Muscle layer of colon (tissue), 2 donors: ENCODE results near the gene TNC.
A peak's percentile ranks its signal among the peaks of the same experiment; 100 is the strongest.

Experiments
- H3K27ac ChIP-seq: one replicate; pipeline ENCODE4 v1.7.0; 2013; ENCODE audit warnings: low read depth, mild to moderate bottlenecking, low read length, moderate library complexity
- H3K27me3 ChIP-seq, 2 donors: one replicate each; pipeline ENCODE4 v1.7.0; 2013; ENCODE audit warnings: low read length in 2 of 2, mild to moderate bottlenecking in 2 of 2; ENCODE audit not compliant: insufficient read depth in 2 of 2, control insufficient read depth in 1 of 2
- H3K36me3 ChIP-seq: one replicate; pipeline ENCODE4 v1.7.0; 2013; ENCODE audit warnings: mild to moderate bottlenecking, low read length; ENCODE audit not compliant: insufficient read depth
- H3K4me1 ChIP-seq: one replicate; pipeline ENCODE4 v1.7.0; 2013; ENCODE audit warnings: mild to moderate bottlenecking, low read length; ENCODE audit not compliant: insufficient read depth
- H3K4me3 ChIP-seq, 2 donors: one replicate each; pipeline ENCODE4 v1.7.0; 2013; ENCODE audit warnings: low read length in 2 of 2, low read depth in 1 of 2, mild to moderate bottlenecking in 1 of 2, moderate library complexity in 1 of 2
- H3K9ac ChIP-seq: one replicate; pipeline ENCODE4 v1.7.0; 2013; ENCODE audit warnings: low read length
- H3K9me3 ChIP-seq: one replicate; pipeline ENCODE4 v1.7.0; 2013; ENCODE audit warnings: mild to moderate bottlenecking, low read length
- donor health status: abdominal sarcoma.
- donor health status: Adenocarcinoma of cecum.

Gene TNC

DNA sequence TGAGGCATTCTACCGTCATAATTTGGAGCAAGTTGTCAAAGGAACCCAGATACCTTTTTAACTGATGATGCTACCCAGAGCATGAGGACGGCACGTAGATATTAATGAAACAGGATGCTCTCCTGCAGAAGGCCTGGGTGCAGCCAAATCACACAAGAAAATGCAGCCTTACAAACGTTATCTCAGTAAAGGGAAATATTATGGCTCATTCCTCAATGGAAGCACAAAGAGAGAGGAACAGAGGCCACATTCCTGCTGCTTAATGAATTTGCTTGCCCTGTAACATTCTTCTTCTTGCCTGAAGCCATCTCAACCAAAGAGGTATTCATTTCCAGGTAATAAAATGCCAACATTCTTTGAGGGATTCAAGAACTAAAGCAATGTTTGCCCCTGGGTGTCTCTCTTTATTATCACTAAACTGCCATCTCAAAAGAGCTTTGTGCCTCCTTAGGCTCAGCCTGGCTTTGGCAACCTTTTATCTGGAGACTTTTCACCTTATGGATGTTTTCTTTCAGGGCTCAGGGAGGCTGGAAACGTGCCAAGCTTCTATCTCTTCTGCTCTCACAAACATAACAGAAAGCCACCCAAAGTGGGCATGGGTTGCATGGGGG lies 92.9 kb downstream of the TNC start:
- H3K9ac ChIP-seq = no peak overlapping the region
- peaks cover 13% of the 10 kb centered on the region for H3K4me1 ChIP-seq
- no peaks in the 10 kb centered on the region for H3K9me3 ChIP-seq
- H3K27me3 ChIP-seq = no peaks in the 10 kb centered on the region
- H3K36me3 ChIP-seq = peaks cover 83% of the 10 kb centered on the region
- H3K27ac ChIP-seq = no peak overlapping the region
- H3K4me3 ChIP-seq = no peak overlapping the region

DNA sequence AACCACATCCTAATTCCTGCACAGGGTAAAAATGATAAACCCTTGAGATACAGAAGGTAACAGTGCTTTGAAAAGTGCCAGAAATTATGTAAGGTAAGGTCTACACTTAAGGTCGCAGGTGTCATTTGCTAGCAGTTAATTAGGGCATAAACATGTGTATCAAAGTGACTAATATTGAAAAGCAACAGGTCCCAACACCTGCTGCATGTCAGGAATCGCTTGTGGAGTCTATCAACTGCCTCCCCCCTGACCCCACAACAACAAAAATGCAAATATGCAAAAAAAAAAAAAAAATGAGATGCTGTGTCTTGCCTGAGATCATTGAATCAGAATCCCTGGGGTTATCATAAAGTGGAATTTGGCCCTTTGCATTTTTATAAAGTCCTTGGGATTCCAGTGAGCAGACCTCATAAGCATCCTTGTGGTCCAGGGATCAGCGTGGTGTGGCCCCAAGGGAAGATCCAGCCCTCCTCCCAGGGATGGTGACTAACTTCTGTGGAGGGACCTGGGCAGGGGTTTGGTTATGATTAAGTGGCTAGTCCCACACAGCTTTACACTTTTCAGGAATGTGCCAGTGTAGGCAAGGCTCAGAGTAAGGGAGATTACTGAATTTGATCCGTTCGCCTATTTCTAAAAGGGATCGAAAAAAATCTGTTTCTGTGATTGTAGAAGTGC lies 95.1 kb downstream of the TNC start:
- H3K9me3 ChIP-seq = no peaks in the 10 kb centered on the region
- no peaks in the 10 kb centered on the region for H3K27me3 ChIP-seq
- no peak overlapping the region for H3K9ac ChIP-seq
- peaks cover 64% of the 10 kb centered on the region for H3K36me3 ChIP-seq
- H3K4me1 ChIP-seq = peaks cover 30% of the 10 kb centered on the region
- no peak overlapping the region for H3K27ac ChIP-seq
- H3K4me3 ChIP-seq = no peak overlapping the region

DNA sequence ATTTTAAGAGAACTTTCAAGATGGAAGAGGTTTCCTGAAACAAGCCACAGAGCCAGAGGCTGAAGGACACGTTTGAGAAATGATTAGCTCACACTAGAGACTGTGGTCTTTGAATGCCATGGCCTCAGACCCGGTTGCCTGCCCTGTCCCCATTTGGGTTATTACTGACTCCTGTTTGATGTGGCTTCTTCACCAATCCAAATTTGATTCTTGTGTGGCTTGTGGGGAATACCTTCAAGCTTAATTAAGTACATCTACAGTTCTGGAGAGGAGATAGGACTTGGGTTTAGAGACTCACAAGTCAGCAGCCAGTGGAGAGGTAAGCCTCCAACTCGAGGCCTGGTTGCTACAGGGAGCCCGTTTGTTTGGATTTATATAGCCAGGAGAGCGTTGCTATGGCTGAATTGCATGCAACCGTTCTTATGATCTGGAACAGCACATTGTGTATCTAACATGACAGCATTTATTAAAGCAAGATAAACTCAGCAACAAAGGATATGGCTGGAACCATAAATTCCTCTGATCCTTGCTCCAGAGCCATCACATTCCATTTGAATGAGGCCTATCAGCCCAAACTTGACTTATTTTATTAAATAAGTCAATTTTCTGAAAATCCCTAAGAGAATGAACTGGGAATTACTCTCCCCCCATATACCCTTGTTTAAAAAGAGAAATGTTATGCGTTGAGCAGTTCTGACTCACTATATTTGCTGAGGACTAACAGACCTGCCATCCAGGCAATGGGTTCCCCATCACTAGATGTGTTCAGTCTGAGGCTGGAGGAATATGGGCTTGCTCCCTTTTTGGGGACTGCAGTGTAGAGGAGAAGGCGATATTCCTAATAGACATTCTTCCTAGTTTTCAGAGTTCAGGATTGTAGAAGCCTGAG lies 99.2 kb downstream of the TNC start:
- Histone ChIP-seq H3K4me3 (no peak overlapping the region), H3K27me3 (no peaks in the 10 kb centered on the region), H3K4me1 (peaks cover 43% of the 10 kb centered on the region), H3K9me3 (no peaks in the 10 kb centered on the region), H3K36me3 (peaks cover 32% of the 10 kb centered on the region), H3K9ac (no peak overlapping the region), H3K27ac (peak overlapping the region; percentile 79)

DNA sequence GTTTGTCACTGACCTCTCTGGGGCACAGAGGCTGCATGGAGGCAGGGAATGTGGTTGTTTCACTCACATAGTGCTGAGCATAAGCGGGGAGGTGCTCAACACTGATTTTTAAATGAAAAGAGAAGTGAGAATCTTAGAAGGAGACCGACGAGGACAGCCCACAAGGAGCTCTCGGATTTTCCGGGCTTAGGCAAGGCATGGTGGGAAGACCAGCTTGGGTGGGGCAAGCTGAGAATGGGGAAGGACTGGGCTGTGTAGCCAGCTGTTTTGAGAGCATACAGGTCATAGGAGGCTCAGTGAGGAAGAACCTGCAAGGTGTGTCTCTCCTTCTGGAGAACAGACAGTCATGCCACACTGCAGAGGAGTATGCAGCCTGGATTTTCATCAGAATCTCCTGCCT lies 101.6 kb downstream of the TNC start:
- Histone ChIP-seq H3K9me3 (no peaks in the 10 kb centered on the region), H3K9ac (no peak overlapping the region), H3K4me3 (no peak overlapping the region), H3K36me3 (peaks cover 8% of the 10 kb centered on the region), H3K27ac (peak overlapping the region; percentile 45), H3K27me3 (no peaks in the 10 kb centered on the region), H3K4me1 (peaks cover 43% of the 10 kb centered on the region)

DNA sequence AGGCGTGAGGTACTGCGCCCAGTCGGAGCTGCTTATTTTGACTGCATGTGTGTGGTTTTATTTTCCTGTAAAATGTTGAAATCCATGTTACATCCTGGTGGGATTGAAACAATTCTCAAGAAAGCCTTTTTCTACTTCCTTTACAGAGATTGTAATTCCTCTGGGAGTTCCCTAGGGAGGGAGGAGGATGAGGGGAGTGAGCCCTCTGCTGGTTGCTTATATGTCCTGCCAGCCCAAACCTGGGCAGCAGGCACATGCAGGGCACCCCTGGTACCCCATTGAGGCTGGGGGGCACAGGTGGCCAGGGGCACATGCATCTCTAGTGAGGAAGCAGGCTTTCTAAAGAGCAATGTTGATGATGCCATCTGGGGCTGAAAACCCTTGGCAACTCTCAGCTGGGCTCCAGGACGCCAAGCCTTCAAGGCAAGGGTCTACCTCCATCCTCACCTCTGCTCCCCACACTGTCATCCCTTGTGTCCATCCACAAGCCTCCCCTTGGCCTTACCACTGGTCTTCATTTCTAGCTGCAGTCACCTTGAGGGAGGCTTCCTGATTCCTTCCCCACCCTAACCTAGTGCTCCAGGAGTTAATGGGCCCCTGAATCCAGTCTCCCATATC lies 102.8 kb downstream of the TNC start:
- Histone ChIP-seq H3K9ac (no peak overlapping the region), H3K9me3 (no peaks in the 10 kb centered on the region), H3K4me3 (no peak overlapping the region), H3K27me3 (no peaks in the 10 kb centered on the region), H3K27ac (no peak overlapping the region), H3K4me1 (peaks cover 43% of the 10 kb centered on the region), H3K36me3 (no peaks in the 10 kb centered on the region)

DNA sequence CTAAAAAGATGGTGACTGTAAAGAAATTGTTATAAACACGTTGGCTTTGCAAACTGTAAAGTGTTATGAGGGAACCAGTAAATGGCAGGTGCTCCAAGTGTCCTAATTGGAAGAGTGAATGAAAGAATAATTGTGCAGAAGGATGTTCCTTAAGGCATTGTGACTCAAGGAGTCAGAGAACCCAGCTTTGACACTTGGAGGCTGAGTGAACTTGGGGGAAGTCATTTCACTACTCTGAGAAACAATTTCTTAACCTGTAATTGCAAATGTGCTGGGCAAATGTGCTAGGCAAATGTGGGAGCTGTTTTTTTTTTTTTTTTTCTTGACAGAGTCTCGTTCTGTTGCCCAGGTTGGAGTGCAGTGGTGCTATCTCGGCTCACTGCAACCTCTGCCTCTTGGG lies 103.5 kb downstream of the TNC start:
- peaks cover 40% of the 10 kb centered on the region for H3K4me1 ChIP-seq
- H3K36me3 ChIP-seq = no peaks in the 10 kb centered on the region
- H3K9me3 ChIP-seq = no peaks in the 10 kb centered on the region
- no peak overlapping the region for H3K4me3 ChIP-seq
- H3K9ac ChIP-seq = no peak overlapping the region
- H3K27ac ChIP-seq = no peak overlapping the region
- H3K27me3 ChIP-seq = no peaks in the 10 kb centered on the region

DNA sequence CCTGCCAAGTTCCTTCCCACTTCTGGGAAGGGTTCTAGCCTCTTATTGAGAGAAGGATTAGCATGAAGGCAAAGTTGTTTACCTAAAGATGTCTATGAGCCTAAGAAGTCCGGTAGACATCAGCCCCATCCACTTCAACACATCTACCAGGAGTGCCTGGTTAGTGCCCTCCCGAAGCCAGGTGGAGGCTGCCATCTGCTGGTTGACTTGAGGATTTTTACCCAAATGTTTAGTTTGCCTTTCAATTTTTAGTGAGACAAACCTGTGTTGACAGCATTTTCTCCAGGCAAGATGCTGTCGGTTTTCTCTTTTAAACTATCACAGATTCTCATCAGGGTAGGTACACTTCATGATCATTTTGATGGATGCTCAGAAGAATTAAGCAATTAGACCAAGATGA lies 104.0 kb downstream of the TNC start:
- no peak overlapping the region for H3K27ac ChIP-seq
- H3K4me1 ChIP-seq = peaks cover 35% of the 10 kb centered on the region
- H3K36me3 ChIP-seq = no peaks in the 10 kb centered on the region
- no peaks in the 10 kb centered on the region for H3K27me3 ChIP-seq
- no peaks in the 10 kb centered on the region for H3K9me3 ChIP-seq
- no peak overlapping the region for H3K4me3 ChIP-seq
- H3K9ac ChIP-seq = no peak overlapping the region

DNA sequence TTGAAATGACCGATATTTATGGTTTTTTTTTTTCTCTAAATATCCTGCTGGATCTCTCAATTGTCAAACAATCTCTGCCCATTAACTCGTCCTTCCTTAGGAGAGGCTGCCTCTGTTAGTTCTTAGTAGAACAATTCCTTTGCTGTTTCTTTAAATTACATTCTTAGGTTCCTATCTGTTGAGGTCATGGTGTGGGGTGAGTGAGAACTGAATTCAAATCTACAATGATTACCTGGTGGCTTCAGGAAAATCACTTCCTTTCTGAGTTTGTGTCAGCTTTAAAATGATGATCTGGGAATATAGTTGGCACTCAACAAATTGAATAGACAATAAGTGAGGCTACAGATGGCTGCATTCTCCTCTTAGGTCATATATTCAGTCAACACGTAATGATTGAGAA lies 105.5 kb downstream of the TNC start:
- H3K27ac ChIP-seq = no peak overlapping the region
- no peaks in the 10 kb centered on the region for H3K36me3 ChIP-seq
- H3K4me3 ChIP-seq = no peak overlapping the region
- H3K9me3 ChIP-seq = no peaks in the 10 kb centered on the region
- no peaks in the 10 kb centered on the region for H3K27me3 ChIP-seq
- H3K9ac ChIP-seq = no peak overlapping the region
- H3K4me1 ChIP-seq = peaks cover 22% of the 10 kb centered on the region

DNA sequence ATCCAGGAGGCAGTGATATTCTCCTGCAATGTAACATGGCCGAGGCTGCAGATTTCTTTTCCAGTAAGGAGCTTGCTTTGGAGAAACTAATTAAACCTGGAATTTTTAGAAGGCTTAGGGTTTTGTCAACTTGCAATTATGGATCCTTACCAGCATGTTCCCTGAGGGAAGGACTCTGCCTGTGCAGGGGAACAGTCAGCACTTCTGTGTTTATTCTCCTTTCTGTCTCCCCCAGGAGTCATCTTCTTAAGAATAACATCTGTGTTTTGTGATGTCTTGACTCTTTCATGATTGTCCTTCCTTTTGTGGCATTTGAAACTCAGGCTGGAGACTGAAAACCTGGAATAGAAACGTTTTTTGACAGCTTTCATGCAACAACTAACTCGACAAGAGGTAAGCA lies 107.1 kb downstream of the TNC start:
- Histone ChIP-seq H3K27ac (no peak overlapping the region), H3K9me3 (no peaks in the 10 kb centered on the region), H3K4me1 (peaks cover 6% of the 10 kb centered on the region), H3K36me3 (no peaks in the 10 kb centered on the region), H3K27me3 (no peaks in the 10 kb centered on the region), H3K4me3 (no peak overlapping the region), H3K9ac (no peak overlapping the region)

DNA sequence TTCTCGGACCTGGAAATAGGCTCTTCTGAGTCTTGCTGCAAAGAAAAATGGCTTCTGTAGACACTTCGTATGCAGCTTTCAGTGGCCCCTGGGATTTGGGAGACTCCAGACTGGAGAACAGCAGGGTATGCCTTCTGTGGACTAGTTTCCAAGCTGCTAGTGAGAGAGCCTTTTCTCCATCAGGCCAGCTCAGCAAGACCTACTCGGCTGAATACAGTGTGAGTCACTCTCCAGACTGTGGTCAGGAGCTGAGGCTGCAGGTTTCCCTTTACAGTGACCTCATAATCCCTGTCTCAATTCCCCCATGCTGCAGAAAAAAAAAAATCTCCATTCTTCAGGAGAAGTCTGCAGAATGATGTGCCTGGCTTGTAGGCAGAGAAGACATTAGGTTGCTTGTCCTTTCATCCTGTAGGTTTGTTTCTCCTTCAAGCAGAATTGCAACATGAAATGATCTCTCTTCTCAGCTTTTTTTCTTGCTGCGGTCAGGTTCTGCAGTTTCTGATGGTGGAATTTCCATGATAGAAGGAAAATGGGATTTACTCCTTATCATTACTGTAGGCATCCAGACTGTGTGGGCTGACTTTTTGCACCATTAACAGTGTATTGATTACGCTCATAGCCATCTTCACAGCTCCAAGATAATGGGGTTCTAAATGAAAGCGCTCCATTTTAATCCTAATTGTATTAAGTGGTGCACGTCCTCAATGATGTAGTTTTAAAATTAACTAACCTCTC lies 109.3 kb downstream of the TNC start:
- Histone ChIP-seq H3K27ac (no peak overlapping the region), H3K9ac (no peak overlapping the region), H3K9me3 (no peaks in the 10 kb centered on the region), H3K27me3 (no peaks in the 10 kb centered on the region), H3K4me1 (no peaks in the 10 kb centered on the region), H3K4me3 (no peak overlapping the region), H3K36me3 (no peaks in the 10 kb centered on the region)

DNA sequence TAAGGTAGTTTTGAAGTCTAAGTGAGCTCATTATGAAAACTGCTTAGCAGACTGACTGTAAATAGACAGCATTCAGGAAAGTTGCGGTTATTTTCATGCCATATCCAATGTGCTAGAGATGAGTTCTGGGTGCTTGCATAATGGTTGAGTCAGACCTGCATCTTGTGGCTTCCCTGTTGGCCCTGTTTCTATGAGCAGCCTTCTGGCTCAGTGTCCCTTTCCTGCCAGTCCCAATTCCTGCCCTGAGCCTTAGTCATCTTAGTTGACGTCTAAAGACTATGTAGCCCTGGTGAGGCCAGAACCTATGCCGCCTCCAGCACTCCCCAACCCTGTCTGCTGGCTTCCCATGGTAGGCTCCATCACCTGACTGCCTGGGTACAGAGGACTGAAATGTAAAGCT lies 111.3 kb downstream of the TNC start:
- H3K27ac ChIP-seq = no peak overlapping the region
- no peaks in the 10 kb centered on the region for H3K27me3 ChIP-seq
- no peaks in the 10 kb centered on the region for H3K36me3 ChIP-seq
- no peak overlapping the region for H3K4me3 ChIP-seq
- H3K4me1 ChIP-seq = peaks cover 7% of the 10 kb centered on the region
- H3K9ac ChIP-seq = no peak overlapping the region
- no peaks in the 10 kb centered on the region for H3K9me3 ChIP-seq
